Measurements from ENCODE around the gene ETS1.

The ETS1 gene

GRCh38 chr11:128618603-128619002 is 31.2 kb upstream of the ETS1 start:
- DNase-seq (ENCODE audit: low read depth), result no peak

- no peak for DNase-seq (ENCODE audit: low read depth)
These were observed 28.8 kb upstream of the ETS1 start for GRCh38 chr11:128616161-128616560.

GRCh38 chr11:128615612-128616011 is 28.3 kb upstream of the ETS1 start:
- no peak for DNase-seq (ENCODE audit: low read depth)

- DNase-seq (ENCODE audit: low read depth), result no peak
These were observed 27.7 kb upstream of the ETS1 start for GRCh38 chr11:128615076-128615475.

- DNase-seq (ENCODE audit: low read depth), result no peak
These were observed 26.7 kb upstream of the ETS1 start for GRCh38 chr11:128614026-128614425.

GRCh38 chr11:128613300-128613995 is 26.1 kb upstream of the ETS1 start:
- no peak for DNase-seq (ENCODE audit: low read depth)

- DNase-seq (ENCODE audit: low read depth), result no peak
These were observed 23.6 kb upstream of the ETS1 start for GRCh38 chr11:128610721-128611617.

GRCh38 chr11:128609785-128610184 is 22.4 kb upstream of the ETS1 start:
- DNase-seq (ENCODE audit: low read depth), result no peak

- no peak for DNase-seq (ENCODE audit: low read depth)
These were observed 21.5 kb upstream of the ETS1 start for GRCh38 chr11:128608746-128609407.

GRCh38 chr11:128607819-128608218 is 20.5 kb upstream of the ETS1 start:
- no peak for DNase-seq (ENCODE audit: low read depth)

GRCh38 chr11:128604723-128605122 is 17.4 kb upstream of the ETS1 start:
- no peak for DNase-seq (ENCODE audit: low read depth)

GRCh38 chr11:128603752-128604414 is 16.5 kb upstream of the ETS1 start:
- peak; percentile 36 for DNase-seq (ENCODE audit: low read depth)

GRCh38 chr11:128603003-128603696 is 15.8 kb upstream of the ETS1 start:
- DNase-seq (ENCODE audit: low read depth), result no peak

GRCh38 chr11:128599729-128600128 is 12.4 kb upstream of the ETS1 start:
- DNase-seq (ENCODE audit: low read depth), result peak; percentile 94

- peak; percentile 28 for DNase-seq (ENCODE audit: low read depth)
These were observed 11.3 kb upstream of the ETS1 start for GRCh38 chr11:128598506-128599150.

- DNase-seq (ENCODE audit: low read depth), result no peak
These were observed 10.7 kb upstream of the ETS1 start for GRCh38 chr11:128598096-128598495.

GRCh38 chr11:128597209-128597608 is 9.9 kb upstream of the ETS1 start:
- no peak for DNase-seq (ENCODE audit: low read depth)

GRCh38 chr11:128596250-128596649 is 8.9 kb upstream of the ETS1 start:
- no peak for DNase-seq (ENCODE audit: low read depth)

GRCh38 chr11:128595775-128596174 is 8.4 kb upstream of the ETS1 start:
- no peak for DNase-seq (ENCODE audit: low read depth)

- DNase-seq (ENCODE audit: low read depth), result peak; percentile 35
These were observed 7.9 kb upstream of the ETS1 start for GRCh38 chr11:128595221-128595620.

- no peak for DNase-seq (ENCODE audit: low read depth)
These were observed 6.9 kb upstream of the ETS1 start for GRCh38 chr11:128594226-128594625.

All from ELR (cell line).